ENCODE data around the gene RERGL.
"Not testable (repeated sequence)": the region's sequence is repeated elsewhere in the genome, so short reads cannot be mapped to it uniquely, and the experiment has no call there.

The RERGL gene

GRCh38 chr12:18054925-18055619, 34.9 kb downstream of the RERGL start:
- H3K4me3 ChIP-seq (replicated peaks; ENCODE audit: insufficient read depth, low read length), result no peak overlapping the region
- H3K27ac ChIP-seq (replicated peaks), result no peak overlapping the region
- TF ChIP-seq SPI1 (IDR thresholded peaks at IDR 0.05; ENCODE audit: borderline replicate concordance, low read depth) (no peak), REST (IDR thresholded peaks at IDR 0.05; ENCODE audit: insufficient replicate concordance, low read depth) (no peak)
- no peaks in the 10 kb centered on the region for H3K27me3 ChIP-seq (ENCODE audit: insufficient read depth, poor library complexity, severe bottlenecking)
- no peak for DNase-seq (ENCODE audit: low read depth in 1 of 2, low spot score in 1 of 2)

GRCh38 chr12:18045446-18045992, 44.5 kb downstream of the RERGL start:
- no peak overlapping the region for H3K27ac ChIP-seq (replicated peaks)
- TF ChIP-seq SPI1 (IDR thresholded peaks at IDR 0.05; ENCODE audit: borderline replicate concordance, low read depth), result no peak
- TF ChIP-seq, protein P1, sequence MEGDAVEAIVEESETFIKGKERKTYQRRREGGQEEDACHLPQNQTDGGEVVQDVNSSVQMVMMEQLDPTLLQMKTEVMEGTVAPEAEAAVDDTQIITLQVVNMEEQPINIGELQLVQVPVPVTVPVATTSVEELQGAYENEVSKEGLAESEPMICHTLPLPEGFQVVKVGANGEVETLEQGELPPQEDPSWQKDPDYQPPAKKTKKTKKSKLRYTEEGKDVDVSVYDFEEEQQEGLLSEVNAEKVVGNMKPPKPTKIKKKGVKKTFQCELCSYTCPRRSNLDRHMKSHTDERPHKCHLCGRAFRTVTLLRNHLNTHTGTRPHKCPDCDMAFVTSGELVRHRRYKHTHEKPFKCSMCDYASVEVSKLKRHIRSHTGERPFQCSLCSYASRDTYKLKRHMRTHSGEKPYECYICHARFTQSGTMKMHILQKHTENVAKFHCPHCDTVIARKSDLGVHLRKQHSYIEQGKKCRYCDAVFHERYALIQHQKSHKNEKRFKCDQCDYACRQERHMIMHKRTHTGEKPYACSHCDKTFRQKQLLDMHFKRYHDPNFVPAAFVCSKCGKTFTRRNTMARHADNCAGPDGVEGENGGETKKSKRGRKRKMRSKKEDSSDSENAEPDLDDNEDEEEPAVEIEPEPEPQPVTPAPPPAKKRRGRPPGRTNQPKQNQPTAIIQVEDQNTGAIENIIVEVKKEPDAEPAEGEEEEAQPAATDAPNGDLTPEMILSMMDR (IDR thresholded peaks at IDR 0.05; ENCODE audit: insufficient read depth, low read length), result no peak
- TF ChIP-seq REST (IDR thresholded peaks at IDR 0.05; ENCODE audit: insufficient replicate concordance, low read depth), result no peak
- no peak for TF ChIP-seq POLR2AphosphoS5 (IDR thresholded peaks at IDR 0.05; ENCODE audit: low read depth)
- no peak for TF ChIP-seq GABPA (IDR thresholded peaks at IDR 0.05; ENCODE audit: low read depth)
- no peaks in the 10 kb centered on the region for H3K27me3 ChIP-seq (ENCODE audit: insufficient read depth, poor library complexity, severe bottlenecking)
- no peak overlapping the region for H3K4me3 ChIP-seq (replicated peaks; ENCODE audit: insufficient read depth, low read length)
- no peak for DNase-seq (ENCODE audit: low read depth in 1 of 2, low spot score in 1 of 2)

DNA sequence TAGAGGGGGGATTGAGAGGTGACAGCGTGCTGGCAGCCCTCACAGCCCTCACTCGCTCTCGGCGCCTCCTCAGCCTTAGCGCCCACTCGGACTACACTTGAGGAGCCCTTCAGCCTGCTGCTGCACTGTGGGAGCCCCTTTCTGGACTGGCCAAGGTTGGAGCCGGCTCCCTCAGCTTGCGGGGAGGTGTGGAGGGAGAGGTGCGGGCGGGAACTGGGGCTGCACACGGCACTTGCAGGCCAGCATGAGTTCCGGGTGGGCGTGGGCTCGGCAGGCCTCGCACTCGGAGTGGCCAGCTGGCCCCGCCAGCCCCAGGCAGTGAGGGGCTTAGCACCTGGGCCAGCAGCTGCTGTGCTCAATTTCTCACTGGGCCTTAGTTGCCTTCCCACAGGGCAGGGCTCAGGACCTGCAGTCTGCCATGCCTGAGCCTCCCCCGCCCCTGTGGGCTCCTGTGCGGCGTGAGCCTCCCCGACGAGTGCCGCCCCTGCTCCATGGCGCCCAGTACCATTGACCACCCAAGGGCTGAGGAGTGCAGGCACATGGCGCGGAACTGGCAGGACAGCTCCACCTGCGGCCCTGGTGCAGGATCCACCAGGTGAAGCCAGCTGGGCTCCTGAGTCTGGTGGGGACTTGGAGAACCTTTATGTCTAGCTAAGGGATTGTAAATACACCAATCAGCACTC, 49.8 kb downstream of the RERGL start:
- H3K27ac ChIP-seq (replicated peaks); H3K27me3 ChIP-seq (ENCODE audit: insufficient read depth, poor library complexity, severe bottlenecking); H3K4me3 ChIP-seq (replicated peaks; ENCODE audit: insufficient read depth, low read length); DNase-seq (ENCODE audit: low read depth in 1 of 2, low spot score in 1 of 2): not testable (repeated sequence)
